A673 (cell line): ENCODE measurements around the gene PACRG. TPM values are rescaled to one million over a fixed set of nuclear protein-coding genes. Genes with fewer than 3 reads are reported as not detected.

Experiments used
- BruUV-seq: library from RNA; stranded (reverse); fragments of 400-500 nt; replicated peaks from 2 replicates; lab custom pipeline; 2021; lab: Mats Ljungman, UMichigan
- CTCF ChIA-PET: fragments of 300-600 bp; sonication (Branson Sonifier 250); formaldehyde crosslinking; loops from one replicate; lab custom pipeline; 2022; ENCODE audit warnings: antibody characterized with exemption; lab: Charles Lee
- POLR2A ChIA-PET: fragments of 300-600 bp; sonication (Branson Sonifier 250); formaldehyde crosslinking; loops from one replicate; lab custom pipeline; 2022; ENCODE audit warnings: antibody characterized with exemption; ENCODE audit not compliant: low non-redundant PET; lab: Charles Lee
- DNase-seq: peaks from one replicate; pipeline ENCODE4 v3.0.0-alpha.2; 2015; ENCODE audit warnings: low spot score
- H3K27ac ChIP-seq: fragments of 200-600 bp; sonication (generic); 2 replicates; pipeline ENCODE4 v1.5.1; 2016; ENCODE audit warnings: mixed run types, low read depth, mild to moderate bottlenecking, mixed read lengths, antibody characterized with exemption, low read length; ENCODE audit not compliant: poor library complexity, severe bottlenecking
- H3K27me3 ChIP-seq: fragments of 200-600 bp; sonication (generic); replicated peaks from 2 replicates; pipeline ENCODE4 v1.6.1; 2017; ENCODE audit warnings: mixed run types, low read depth, mild to moderate bottlenecking, mixed read lengths, antibody characterized with exemption, low read length; ENCODE audit not compliant: insufficient read depth, poor library complexity
- H3K36me3 ChIP-seq: fragments of 200-600 bp; sonication (generic); 2 replicates; pipeline ENCODE4 v1.6.1; 2016; ENCODE audit warnings: mixed run types, mild to moderate bottlenecking, mixed read lengths, antibody characterized with exemption, low read length; ENCODE audit not compliant: insufficient read depth, poor library complexity, severe bottlenecking
- H3K4me1 ChIP-seq: fragments of 200-600 bp; sonication (generic); 2 replicates; pipeline ENCODE4 v1.6.1; 2017; ENCODE audit warnings: mixed run types, mild to moderate bottlenecking, mixed read lengths, antibody characterized with exemption, low read length; ENCODE audit not compliant: insufficient read depth, poor library complexity, severe bottlenecking
- H3K4me3 ChIP-seq: fragments of 200-600 bp; sonication (generic); 2 replicates; pipeline ENCODE4 v1.5.1; 2016; ENCODE audit warnings: low read depth, mixed run types, mild to moderate bottlenecking, mixed read lengths, low read length; ENCODE audit not compliant: poor library complexity, severe bottlenecking
- H3K9me3 ChIP-seq: fragments of 200-600 bp; sonication (generic); 2 replicates; pipeline ENCODE4 v1.6.1; 2016; ENCODE audit warnings: mixed run types, low read depth, mild to moderate bottlenecking, mixed read lengths, antibody characterized with exemption, low read length; ENCODE audit not compliant: poor library complexity, severe bottlenecking
- EZH2 ChIP-seq: fragments of 200-600 bp; sonication (generic); IDR thresholded peaks from 2 replicates; pipeline ENCODE4 v1.6.1; 2017; ENCODE audit warnings: borderline replicate concordance, low read depth, mild to moderate bottlenecking, mixed read lengths, antibody characterized with exemption, low read length; ENCODE audit not compliant: poor library complexity, severe bottlenecking
- intact Hi-C: fragments of 100-400 bp; cut with micrococcal nuclease; formaldehyde crosslinking; loops from one replicate; pipeline ENCODE4 v1.10.0; 2022; ENCODE audit not compliant: unreplicated experiment
- total RNA-seq: library from RNA; stranded (reverse); gene quantifications from 2 replicates; pipeline ENCODE4 v1.2.3, GENCODE V29; 2021
- TF ChIP-seq, protein P1 (sequence below): fragments of 300-800, 200-600 bp; sonication (generic); conservative IDR thresholded peaks from 2 replicates; pipeline ENCODE4 v1.5.1; 2017; ENCODE audit warnings: low read depth, mild to moderate bottlenecking, antibody characterized with exemption, low read length, moderate library complexity, mixed read lengths

The PACRG gene
- total RNA-seq, 1 experiment from 2014 or later = not detected

DNA sequence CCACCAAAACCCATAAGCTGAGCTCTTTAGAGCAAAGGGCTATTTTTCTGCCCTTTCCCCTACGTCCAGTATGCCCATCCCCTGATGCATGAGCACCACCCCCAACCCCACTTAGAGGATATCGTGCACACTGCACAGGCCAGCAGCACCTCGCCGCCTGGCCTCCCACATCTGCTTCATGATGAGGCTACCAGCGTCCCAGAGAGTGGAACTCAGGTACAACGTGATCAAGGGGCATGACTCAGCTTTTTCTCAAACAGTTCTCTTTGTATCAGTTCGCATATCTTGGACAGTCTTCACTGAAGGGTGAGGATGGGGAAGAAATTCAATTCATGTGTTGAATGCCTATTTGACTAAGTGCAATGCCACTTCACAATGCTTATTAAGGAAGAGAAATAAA lies 604.8 kb downstream of the PACRG start:
- TF ChIP-seq, protein P1, sequence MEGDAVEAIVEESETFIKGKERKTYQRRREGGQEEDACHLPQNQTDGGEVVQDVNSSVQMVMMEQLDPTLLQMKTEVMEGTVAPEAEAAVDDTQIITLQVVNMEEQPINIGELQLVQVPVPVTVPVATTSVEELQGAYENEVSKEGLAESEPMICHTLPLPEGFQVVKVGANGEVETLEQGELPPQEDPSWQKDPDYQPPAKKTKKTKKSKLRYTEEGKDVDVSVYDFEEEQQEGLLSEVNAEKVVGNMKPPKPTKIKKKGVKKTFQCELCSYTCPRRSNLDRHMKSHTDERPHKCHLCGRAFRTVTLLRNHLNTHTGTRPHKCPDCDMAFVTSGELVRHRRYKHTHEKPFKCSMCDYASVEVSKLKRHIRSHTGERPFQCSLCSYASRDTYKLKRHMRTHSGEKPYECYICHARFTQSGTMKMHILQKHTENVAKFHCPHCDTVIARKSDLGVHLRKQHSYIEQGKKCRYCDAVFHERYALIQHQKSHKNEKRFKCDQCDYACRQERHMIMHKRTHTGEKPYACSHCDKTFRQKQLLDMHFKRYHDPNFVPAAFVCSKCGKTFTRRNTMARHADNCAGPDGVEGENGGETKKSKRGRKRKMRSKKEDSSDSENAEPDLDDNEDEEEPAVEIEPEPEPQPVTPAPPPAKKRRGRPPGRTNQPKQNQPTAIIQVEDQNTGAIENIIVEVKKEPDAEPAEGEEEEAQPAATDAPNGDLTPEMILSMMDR = no peak
- no peak for TF ChIP-seq EZH2
- ChIA-PET POLR2A (no interaction called here), CTCF (no interaction called here)
- Histone ChIP-seq H3K27me3 (no peaks in the 10 kb centered on the region), H3K36me3 (no peaks in the 10 kb centered on the region), H3K9me3 (no peaks in the 10 kb centered on the region), H3K4me1 (no peaks in the 10 kb centered on the region), H3K4me3 (no peak overlapping the region), H3K27ac (no peak overlapping the region)
- DNase-seq = no peak
- BruUV-seq = no TSS peak
- intact Hi-C loops = no loop called here

DNA sequence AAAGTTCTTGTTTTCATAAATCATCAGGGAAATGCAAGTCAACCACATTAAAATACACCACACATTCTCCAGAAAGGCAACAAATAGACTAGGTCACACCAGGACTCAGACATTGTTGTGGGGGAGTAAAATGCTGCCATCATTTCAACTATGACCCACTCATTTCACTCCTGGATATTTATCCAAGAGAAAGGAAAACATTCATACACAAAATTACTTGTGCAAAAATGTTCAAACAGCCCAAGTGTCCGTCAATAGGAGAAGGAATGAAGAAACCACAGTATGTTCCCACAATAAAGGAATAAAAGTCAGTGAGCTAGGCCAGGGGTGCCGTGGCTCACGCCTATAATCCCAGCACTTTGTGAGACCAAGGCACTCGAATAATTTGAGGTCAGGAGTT lies 605.3 kb downstream of the PACRG start:
- Histone ChIP-seq H3K4me1 (no peaks in the 10 kb centered on the region), H3K27ac (no peak overlapping the region), H3K36me3 (no peaks in the 10 kb centered on the region), H3K4me3 (no peak overlapping the region), H3K9me3 (no peaks in the 10 kb centered on the region), H3K27me3 (no peaks in the 10 kb centered on the region)
- ChIA-PET CTCF (no interaction called here), POLR2A (no interaction called here)
- DNase-seq = no peak
- BruUV-seq = no TSS peak
- TF ChIP-seq EZH2 = no peak
- TF ChIP-seq, protein P1 = no peak
- intact Hi-C loops = no loop called here

DNA sequence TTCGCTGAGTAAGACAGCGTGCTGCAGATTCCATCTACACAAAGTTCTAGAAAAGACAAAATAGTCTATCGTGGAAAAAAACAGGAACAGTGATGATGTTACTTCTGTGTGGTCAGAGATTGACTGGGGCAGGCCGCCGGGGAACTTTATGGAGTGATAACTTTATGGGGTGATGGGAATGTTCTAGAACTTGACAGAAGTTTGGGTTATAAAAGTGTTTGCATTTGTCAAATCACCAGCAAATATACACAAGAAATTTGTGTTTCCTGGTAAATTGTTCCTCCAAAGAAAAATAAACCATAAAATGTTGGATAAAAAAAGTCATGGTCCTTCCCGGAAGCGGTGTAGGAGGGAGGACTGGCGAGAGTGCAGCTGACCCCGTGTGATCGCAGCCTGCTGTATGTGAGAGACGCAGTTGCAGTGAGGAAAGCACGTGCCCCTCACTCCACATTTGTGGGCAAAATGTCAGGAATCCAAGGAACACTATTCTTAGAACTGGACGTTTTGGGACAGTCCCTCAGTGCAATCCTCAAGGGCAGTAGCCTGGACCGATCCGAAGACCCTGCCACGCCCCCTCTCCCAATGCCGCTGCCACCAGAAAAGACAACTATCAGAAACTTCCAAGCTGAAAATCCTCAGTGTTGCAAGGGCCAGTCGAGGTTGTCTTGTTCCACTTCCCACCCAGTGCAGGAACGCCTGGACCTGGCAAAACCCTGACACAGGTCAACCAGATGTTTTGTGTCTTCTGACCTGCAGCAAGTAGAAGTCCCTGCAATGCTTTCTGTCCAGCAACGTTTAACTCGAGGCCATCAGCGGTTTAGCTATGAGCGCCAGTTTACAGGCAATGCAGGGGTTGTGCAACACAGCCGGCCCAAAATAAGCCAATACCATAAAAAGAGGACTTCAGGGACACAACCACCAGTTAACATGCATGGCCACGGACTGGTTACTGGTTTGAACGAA lies 606.2 kb downstream of the PACRG start:
- BruUV-seq = no TSS peak

More for the DNA sequence above, 606.2 kb downstream of the PACRG start:
- TF ChIP-seq, protein P1 = no peak
- TF ChIP-seq EZH2 = no peak
- H3K4me1 ChIP-seq = no peaks in the 10 kb centered on the region
- ChIA-PET POLR2A (no interaction called here), CTCF (no interaction called here)
- no peak overlapping the region for H3K4me3 ChIP-seq
- intact Hi-C loops = no loop called here
- H3K9me3 ChIP-seq = no peaks in the 10 kb centered on the region
- H3K27me3 ChIP-seq = no peaks in the 10 kb centered on the region
- no peak for DNase-seq
- H3K27ac ChIP-seq = no peak overlapping the region
- no peaks in the 10 kb centered on the region for H3K36me3 ChIP-seq
